Measurements from ENCODE around the gene STK17A. TPM values are rescaled to one million over a fixed set of nuclear protein-coding genes. Genes with fewer than 3 reads are reported as not detected.
A peak's percentile ranks its signal among the peaks of the same experiment; 100 is the strongest.

The STK17A gene
- total RNA-seq (2021; fragmentation: NEBNext Ultra II Directional; extraction: Animal tissue kit (Norgen Biotek cat#: 25700)), result 12.2 and 13.4 TPM in 2 replicates
- polyA plus RNA-seq (2011; rRNA removed), result 2.0 and 2.2 TPM in 2 replicates
- polyA plus RNA-seq (2011; cell fraction: cytosol; rRNA removed), result 4.4 TPM
- 1.7 TPM for polyA plus RNA-seq (2011; cell fraction: nucleus; rRNA removed)
- polyA plus RNA-seq (2012, experiment 1 of 2), result 5.0 to 13.6 TPM (median 5.5 TPM) in 4 replicates
- 1.9 TPM for polyA plus RNA-seq (2012, experiment 2 of 2)
- polyA plus RNA-seq (2013, experiment 1 of 2), result 6.3 TPM
- 6.4 TPM for polyA plus RNA-seq (2013, experiment 2 of 2)
- 2.3 and 2.6 TPM in 2 replicates for polyA minus RNA-seq (2011; rRNA and poly(A)+ RNA removed)
- 3.7 TPM for polyA minus RNA-seq (2011; cell fraction: cytosol; rRNA and poly(A)+ RNA removed)
- polyA minus RNA-seq (2011; cell fraction: nucleus; rRNA and poly(A)+ RNA removed), result 3.8 TPM
- long read RNA-seq, experiment 1, transcript STK17A-201 (7 exons, 3,368 nt), result major isoform, 14 of 29 reads
- long read RNA-seq, experiment 1, partial matches to known transcripts, result 9 of 29 reads
- long read RNA-seq, experiment 1, other reads (novel, unspliced or antisense), result 5 of 29 reads
- long read RNA-seq, experiment 2, result 0 reads

DNA sequence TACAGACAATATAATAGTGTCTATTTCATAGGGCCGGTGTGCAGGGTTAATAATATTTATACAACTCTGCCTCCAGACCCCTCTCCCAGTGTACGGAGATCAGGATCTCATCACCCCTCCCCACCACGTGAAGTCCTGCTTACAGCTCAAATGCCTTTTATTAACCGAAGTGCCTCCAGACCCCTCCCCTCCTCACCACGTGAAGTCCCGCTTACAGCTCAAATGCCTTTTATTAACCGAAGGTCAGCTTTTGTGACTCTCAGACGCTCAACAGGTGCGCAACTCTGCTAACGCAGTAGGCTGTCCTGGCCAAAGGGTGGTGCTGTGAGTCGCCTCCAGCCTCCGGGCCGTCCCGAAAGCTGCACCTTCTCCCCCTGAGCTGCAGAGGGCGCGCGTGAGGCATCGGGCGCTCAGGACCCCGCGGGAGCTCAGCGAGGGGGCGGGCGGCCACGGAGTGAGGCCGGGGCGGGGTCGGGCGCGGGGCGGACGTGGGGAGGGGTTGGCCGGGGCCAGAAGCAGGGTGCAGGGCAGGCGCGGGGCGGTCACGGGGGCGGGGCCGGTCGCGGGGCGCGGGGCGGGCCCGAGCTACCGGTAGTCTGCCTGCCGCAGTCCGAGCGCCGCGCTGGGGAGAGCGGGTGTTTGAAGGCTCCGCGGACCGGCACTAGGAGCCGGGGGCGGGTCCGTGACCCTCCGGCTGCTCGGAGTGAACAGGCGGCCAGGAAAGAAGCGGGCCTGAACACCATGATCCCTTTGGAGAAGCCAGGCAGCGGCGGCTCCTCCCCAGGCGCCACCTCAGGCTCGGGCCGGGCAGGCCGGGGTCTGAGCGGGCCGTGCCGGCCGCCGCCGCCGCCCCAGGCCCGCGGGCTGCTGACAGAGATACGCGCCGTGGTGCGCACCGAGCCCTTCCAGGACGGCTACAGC, at the start of gene STK17A:
STK17A (plus strand) TSS at position 606 of the 921 bp plus-strand sequence; CDS start at position 742, 136 bp downstream.
- Histone ChIP-seq H3K4me1 (replicated peaks in 1 of 4; ENCODE audit: control insufficient read depth in 3 of 4, insufficient read depth in 4 of 4, low read length in 3 of 4) (peaks cover 0 to 12% (median 5%) of the 10 kb centered on the region in 4 experiments; a peak in 6 of 7 replicates), H3K23ac (ENCODE audit: insufficient read length) (no peak within 1 kb of the TSS), H4K5ac (ENCODE audit: insufficient read length, low read depth, low read length) (no peak within 1 kb of the TSS), H4K20me1 (replicated peaks in 1 of 2; ENCODE audit: control insufficient read depth in 1 of 2, insufficient read depth in 2 of 2, low read length in 2 of 2) (peaks cover 6 to 9% of the 10 kb centered on the region in 2 experiments), H2BK12ac (ENCODE audit: low read depth, low read length) (peak within 1 kb of the TSS; percentile 18; the same call in 1 of the 2 replicates), H3K79me2 (ENCODE audit: control insufficient read depth in 1 of 2, insufficient read depth in 2 of 2, low read length in 2 of 2) (peaks cover 0 to 31% of the 10 kb centered on the region in 2 experiments; a peak in 2 of 4 replicates), H2BK5ac (ENCODE audit: low read depth, low read length) (peak within 1 kb of the TSS; percentile 19; the same call in 1 of the 2 replicates), H4K8ac (ENCODE audit: extremely low read depth, insufficient read depth, low read length) (peak within 1 kb of the TSS; percentile 60; the same call in 1 of the 2 replicates), H3K9ac (replicated peaks in 1 of 4; ENCODE audit: extremely low read depth in 1 of 4, low read depth in 3 of 4, low read length in 3 of 4) (peak within 1 kb of the TSS; percentile 61 to 77 (median 68)), H3K14ac (ENCODE audit: insufficient read length) (no peak within 1 kb of the TSS), H3K36me3 (ENCODE audit: control insufficient read depth in 2 of 4, insufficient read depth in 4 of 4, low read length in 3 of 4) (no peaks in the 10 kb centered on the region), H3K27ac (ENCODE audit: low read depth, low read length) (no peak within 1 kb of the TSS), H3K56ac (replicated peaks; ENCODE audit: insufficient read length, low read depth, low read length) (no peak within 1 kb of the TSS), H2AK5ac (ENCODE audit: low read depth, low read length) (no peak within 1 kb of the TSS; the same call in 1 of the 2 replicates), H3K79me1 (ENCODE audit: low read depth, low read length) (peaks cover 2% of the 10 kb centered on the region; the same call in 1 of the 2 replicates), H4K91ac (replicated peaks; ENCODE audit: insufficient read length, low read length) (no peak within 1 kb of the TSS), H3K23me2 (ENCODE audit: low read depth, low read length) (peaks cover 12% of the 10 kb centered on the region), H2AFZ (ENCODE audit: low read length) (0 out of 2 replicates have a peak within 1 kb of the TSS, but pooled peaks have one; percentile 4), H3K18ac (ENCODE audit: extremely low read depth, low read length) (no peak within 1 kb of the TSS), H2BK15ac (ENCODE audit: low read length) (no peak within 1 kb of the TSS), H2BK120ac (replicated peaks; ENCODE audit: low read depth, low read length) (no peak within 1 kb of the TSS), H3K4me2 (ENCODE audit: insufficient read depth in 1 of 2, low read depth in 2 of 2, low read length in 2 of 2) (peak within 1 kb of the TSS; percentile 95 to 97), H2BK20ac (ENCODE audit: low read length) (0 out of 2 replicates have a peak within 1 kb of the TSS, but pooled peaks have one; percentile 43), H3K27me3 (replicated peaks in 1 of 4; ENCODE audit: control insufficient read depth in 3 of 4, extremely low read depth in 1 of 4, insufficient read depth in 3 of 4, low read length in 3 of 4) (no peaks in the 10 kb centered on the region; a peak in 3 of 7 replicates), H3K4ac (replicated peaks; ENCODE audit: insufficient read length, low read depth, low read length) (no peak within 1 kb of the TSS), H3K4me3 (ENCODE audit: extremely low read depth in 1 of 4, insufficient read depth in 2 of 4, low read depth in 3 of 4, low read length in 4 of 4) (peak within 1 kb of the TSS; percentile 77 to 90 (median 84)), H3K9me3 (ENCODE audit: insufficient read depth in 2 of 2, low read depth in 1 of 2, low read length in 1 of 2) (no peaks in the 10 kb centered on the region)
- DNase-seq (ENCODE audit: low read depth in 1 of 2, low spot score in 2 of 2) (peak; percentile 87 to 94), FAIRE-seq (peak; percentile 32)
- CTCF ChIA-PET (ENCODE audit: partially characterized antibody), result interaction anchor here (0.5 to 3.2 kb wide), 70 partner anchors 8 to 1530 kb away, joined by 3 to 46 read pairs (median 5); partner anchors contain the start of gene COA1
- POLR2A ChIA-PET (ENCODE audit: partially characterized antibody), result interaction anchor here (0.6 to 2.0 kb wide), 23 partner anchors 10 to 287 kb away, joined by 3 to 7 read pairs (median 3); partner anchors contain the start of genes COA1 and MRPS24
- WGBS, 2 experiments (ENCODE audit: extremely low coverage in 1 of 2, insufficient coverage in 1 of 2, insufficient read length in 1 of 2, insufficient replicate concordance in 2 of 2, low coverage in 1 of 2, low lambda C conversion rate in 2 of 2, missing lambda C conversion rate in 1 of 2), result 4% methylated on average over 44 of the region's 83 CpGs; no CpG with 5 or more reads in 1 of the 2 experiments
- TF ChIP-seq KDM5A (IDR thresholded peaks at IDR 0.05; ENCODE audit: low read length), result no peak
- TF ChIP-seq, protein P1, sequence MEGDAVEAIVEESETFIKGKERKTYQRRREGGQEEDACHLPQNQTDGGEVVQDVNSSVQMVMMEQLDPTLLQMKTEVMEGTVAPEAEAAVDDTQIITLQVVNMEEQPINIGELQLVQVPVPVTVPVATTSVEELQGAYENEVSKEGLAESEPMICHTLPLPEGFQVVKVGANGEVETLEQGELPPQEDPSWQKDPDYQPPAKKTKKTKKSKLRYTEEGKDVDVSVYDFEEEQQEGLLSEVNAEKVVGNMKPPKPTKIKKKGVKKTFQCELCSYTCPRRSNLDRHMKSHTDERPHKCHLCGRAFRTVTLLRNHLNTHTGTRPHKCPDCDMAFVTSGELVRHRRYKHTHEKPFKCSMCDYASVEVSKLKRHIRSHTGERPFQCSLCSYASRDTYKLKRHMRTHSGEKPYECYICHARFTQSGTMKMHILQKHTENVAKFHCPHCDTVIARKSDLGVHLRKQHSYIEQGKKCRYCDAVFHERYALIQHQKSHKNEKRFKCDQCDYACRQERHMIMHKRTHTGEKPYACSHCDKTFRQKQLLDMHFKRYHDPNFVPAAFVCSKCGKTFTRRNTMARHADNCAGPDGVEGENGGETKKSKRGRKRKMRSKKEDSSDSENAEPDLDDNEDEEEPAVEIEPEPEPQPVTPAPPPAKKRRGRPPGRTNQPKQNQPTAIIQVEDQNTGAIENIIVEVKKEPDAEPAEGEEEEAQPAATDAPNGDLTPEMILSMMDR (IDR thresholded peaks at IDR 0.05; ENCODE audit: control extremely low read depth in 1 of 3, insufficient read depth in 1 of 3, low read depth in 1 of 3, low read length in 3 of 3), result peak; percentile 99
- TF ChIP-seq TAF1 (IDR thresholded peaks at IDR 0.05; ENCODE audit: low read depth, low read length), result peak; percentile 97
- TF ChIP-seq FOSL1 (IDR thresholded peaks at IDR 0.05; ENCODE audit: insufficient read depth, low read depth, low read length), result 0 out of 2 replicates have a peak, but pooled peaks have one; percentile 24
